Neural progenitor cell (in vitro differentiated cells): ENCODE results near the gene ADCY7. TPM values are rescaled to one million over a fixed set of nuclear protein-coding genes. Genes with fewer than 3 reads are reported as not detected.

ENCODE experiments used
- DNase-seq: peaks from one replicate; pipeline ENCODE4 v3.0.0-alpha.2; 2016; ENCODE audit warnings: low spot score
- H2AFZ ChIP-seq: fragments of 200-600 bp; sonication (generic); replicated peaks from 2 replicates; pipeline ENCODE4 v1.6.1; 2016; ENCODE audit warnings: antibody characterized with exemption
- H3F3A ChIP-seq: fragments of 200-600 bp; sonication (generic); 2 replicates; pipeline ENCODE4 v1.6.1; 2016; ENCODE audit warnings: antibody characterized with exemption, low read depth
- H3K27ac ChIP-seq: fragments of 200-600 bp; sonication (generic); 2 replicates; pipeline ENCODE4 v1.5.1; 2016; ENCODE audit warnings: mild to moderate bottlenecking
- H3K27me3 ChIP-seq: fragments of 200-600 bp; sonication (generic); 2 replicates; pipeline ENCODE4 v1.6.1; 2016; ENCODE audit warnings: mild to moderate bottlenecking, moderate library complexity
- H3K36me3 ChIP-seq: fragments of 200-600 bp; sonication (generic); 2 replicates; pipeline ENCODE4 v1.5.1; 2016
- H3K4me1 ChIP-seq: fragments of 200-600 bp; sonication (generic); 2 replicates; pipeline ENCODE4 v1.6.1; 2016; ENCODE audit warnings: mixed run types
- H3K4me2 ChIP-seq: fragments of 200-600 bp; sonication (generic); 2 replicates; pipeline ENCODE4 v1.6.1; 2016
- H3K4me3 ChIP-seq: fragments of 200-600 bp; sonication (generic); 2 replicates; pipeline ENCODE4 v1.5.1; 2016
- H3K79me2 ChIP-seq: fragments of 200-600 bp; sonication (generic); 2 replicates; pipeline ENCODE4 v1.6.1; 2016; ENCODE audit warnings: low read depth
- H3K9ac ChIP-seq: fragments of 200-600 bp; sonication (generic); 2 replicates; pipeline ENCODE4 v1.6.1; 2016
- H3K9me3 ChIP-seq: fragments of 200-600 bp; sonication (generic); 2 replicates; pipeline ENCODE4 v1.5.1; 2016; ENCODE audit warnings: low read depth
- H4K20me1 ChIP-seq: fragments of 200-600 bp; sonication (generic); 2 replicates; pipeline ENCODE4 v1.6.1; 2016; ENCODE audit warnings: low read depth
- H3K27ac Mint-ChIP-seq: 3 replicates; pipeline ENCODE4 v1.8.0; 2021; ENCODE audit warnings: mixed read lengths
- H3K27me3 Mint-ChIP-seq: 2 replicates; pipeline ENCODE4 v1.8.0; 2022; ENCODE audit warnings: low read depth, mild to moderate bottlenecking, inconsistent platforms, moderate library complexity, mixed read lengths; ENCODE audit not compliant: insufficient read depth
- H3K36me3 Mint-ChIP-seq: 3 replicates; pipeline ENCODE4 v1.8.0; 2021; ENCODE audit warnings: mixed read lengths
- H3K4me1 Mint-ChIP-seq: 3 replicates; pipeline ENCODE4 v1.8.0; 2021; ENCODE audit warnings: mixed read lengths
- H3K4me3 Mint-ChIP-seq: 3 replicates; pipeline ENCODE4 v1.8.0; 2021; ENCODE audit warnings: mild to moderate bottlenecking, moderate library complexity, mixed read lengths
- H3K9me3 Mint-ChIP-seq: 3 replicates; pipeline ENCODE4 v1.8.0; 2020; ENCODE audit warnings: mixed read lengths
- EZH2 ChIP-seq: fragments of 200-600 bp; sonication (generic); IDR thresholded peaks from 2 replicates; pipeline ENCODE4 v1.6.1; 2017; ENCODE audit warnings: antibody characterized with exemption, mild to moderate bottlenecking, moderate library complexity
- EZH2phosphoT487 ChIP-seq: fragments of 200-600 bp; sonication (generic); IDR thresholded peaks from 2 replicates; pipeline ENCODE4 v1.6.1; 2017; ENCODE audit warnings: antibody characterized with exemption
- total RNA-seq: library from RNA; depleted of rRNA; stranded (reverse); fragments of >200 nt; gene quantifications from 2 replicates; pipeline ENCODE4 v1.2.3, GENCODE V29; 2015; ENCODE audit warnings: low replicate concordance
- TF ChIP-seq, protein P1 (sequence below): fragments of 200-600 bp; sonication (generic); IDR thresholded peaks from 2 replicates; pipeline ENCODE4 v1.5.1; 2017; ENCODE audit warnings: antibody characterized with exemption, mild to moderate bottlenecking

The ADCY7 gene
- total RNA-seq, 1 donor from 2014 or later: 2.5 TPM

DNA sequence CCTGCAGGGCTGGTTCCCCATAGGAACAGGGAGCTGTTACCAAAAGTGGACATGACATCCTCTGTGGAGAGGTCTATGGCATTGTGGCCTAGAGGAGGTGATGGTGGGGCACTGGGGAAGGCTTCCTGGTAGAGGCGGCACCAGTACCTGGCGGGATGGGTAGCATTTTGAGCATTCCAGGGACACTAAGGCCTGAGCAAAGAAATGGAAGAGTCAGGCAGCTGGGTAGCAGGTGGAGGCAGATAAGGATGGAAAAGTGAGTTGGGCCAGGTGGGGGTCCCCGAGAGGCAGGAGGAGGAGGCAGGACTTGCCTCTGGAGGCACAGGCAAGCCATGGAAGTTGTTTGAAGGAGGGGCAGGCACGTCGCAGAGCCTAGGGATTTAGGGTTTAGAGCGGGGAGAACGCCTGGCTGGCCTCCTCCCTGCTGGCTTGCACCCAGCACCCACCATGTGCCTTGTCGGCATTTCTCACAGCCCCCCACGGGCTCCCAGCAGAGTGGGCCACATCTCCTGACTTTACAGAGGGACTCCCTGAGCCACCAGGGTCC is 5.1 kb upstream of the ADCY7 start:
- no peaks in the 10 kb centered on the region for H3K27me3 ChIP-seq
- TF ChIP-seq, protein P1, sequence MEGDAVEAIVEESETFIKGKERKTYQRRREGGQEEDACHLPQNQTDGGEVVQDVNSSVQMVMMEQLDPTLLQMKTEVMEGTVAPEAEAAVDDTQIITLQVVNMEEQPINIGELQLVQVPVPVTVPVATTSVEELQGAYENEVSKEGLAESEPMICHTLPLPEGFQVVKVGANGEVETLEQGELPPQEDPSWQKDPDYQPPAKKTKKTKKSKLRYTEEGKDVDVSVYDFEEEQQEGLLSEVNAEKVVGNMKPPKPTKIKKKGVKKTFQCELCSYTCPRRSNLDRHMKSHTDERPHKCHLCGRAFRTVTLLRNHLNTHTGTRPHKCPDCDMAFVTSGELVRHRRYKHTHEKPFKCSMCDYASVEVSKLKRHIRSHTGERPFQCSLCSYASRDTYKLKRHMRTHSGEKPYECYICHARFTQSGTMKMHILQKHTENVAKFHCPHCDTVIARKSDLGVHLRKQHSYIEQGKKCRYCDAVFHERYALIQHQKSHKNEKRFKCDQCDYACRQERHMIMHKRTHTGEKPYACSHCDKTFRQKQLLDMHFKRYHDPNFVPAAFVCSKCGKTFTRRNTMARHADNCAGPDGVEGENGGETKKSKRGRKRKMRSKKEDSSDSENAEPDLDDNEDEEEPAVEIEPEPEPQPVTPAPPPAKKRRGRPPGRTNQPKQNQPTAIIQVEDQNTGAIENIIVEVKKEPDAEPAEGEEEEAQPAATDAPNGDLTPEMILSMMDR: no peak
- TF ChIP-seq EZH2 (no peak), EZH2phosphoT487 (no peak)
- H3K9ac ChIP-seq: no peak overlapping the region
- Mint-ChIP-seq H3K4me1 (peaks cover 30% of the 10 kb centered on the region), H3K27ac (peak overlapping the region; percentile 57), H3K4me3 (peak overlapping the region; percentile 9), H3K27me3 (peaks cover 29% of the 10 kb centered on the region), H3K9me3 (no peaks in the 10 kb centered on the region), H3K36me3 (no peaks in the 10 kb centered on the region)
- no peaks in the 10 kb centered on the region for H3K9me3 ChIP-seq
- H3K4me3 ChIP-seq: no peak overlapping the region
- H3K4me2 ChIP-seq: no peak overlapping the region
- no peak overlapping the region for H2AFZ ChIP-seq
- peaks cover 18% of the 10 kb centered on the region for H3K4me1 ChIP-seq
- H3K79me2 ChIP-seq: no peaks in the 10 kb centered on the region
- peaks cover 7% of the 10 kb centered on the region for H4K20me1 ChIP-seq
- peaks cover 14% of the 10 kb centered on the region for H3F3A ChIP-seq
- no peak overlapping the region for H3K27ac ChIP-seq
- H3K36me3 ChIP-seq: no peaks in the 10 kb centered on the region
- no peak for DNase-seq

DNA sequence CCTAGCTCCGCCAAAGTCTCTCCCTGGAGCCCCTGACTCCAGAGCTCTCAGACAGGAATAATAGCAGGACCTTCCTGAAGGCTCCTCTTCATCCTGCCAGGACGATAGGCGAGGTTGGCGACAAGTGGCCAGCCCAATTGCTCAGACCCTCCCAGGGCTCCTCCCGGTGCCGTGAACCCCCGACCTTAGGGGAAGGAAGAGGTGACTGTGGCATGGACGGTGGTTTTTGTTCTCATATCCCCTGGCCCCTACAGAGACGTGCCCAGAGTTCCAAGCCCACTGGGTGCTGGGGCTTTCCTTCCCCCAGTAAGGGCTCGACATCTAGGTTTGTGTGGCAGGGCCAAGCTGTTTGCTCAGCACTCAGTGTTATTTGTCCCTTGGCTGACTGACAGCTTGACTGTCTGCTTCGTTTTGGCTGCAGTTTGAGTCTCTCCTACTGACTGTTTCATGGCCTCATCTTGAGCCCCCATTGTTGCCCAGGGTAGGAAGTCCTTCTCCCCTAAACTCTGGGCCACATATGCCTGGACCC is 4.6 kb upstream of the ADCY7 start:
- H3K36me3 ChIP-seq: no peaks in the 10 kb centered on the region
- no peaks in the 10 kb centered on the region for H3K27me3 ChIP-seq
- Mint-ChIP-seq H3K9me3 (no peaks in the 10 kb centered on the region), H3K27me3 (peaks cover 29% of the 10 kb centered on the region), H3K36me3 (no peaks in the 10 kb centered on the region), H3K4me3 (no peak overlapping the region), H3K4me1 (peaks cover 33% of the 10 kb centered on the region), H3K27ac (no peak overlapping the region)
- H3F3A ChIP-seq: peaks cover 14% of the 10 kb centered on the region
- no peak overlapping the region for H3K27ac ChIP-seq
- H3K9ac ChIP-seq: no peak overlapping the region
- no peak for DNase-seq
- H2AFZ ChIP-seq: no peak overlapping the region
- no peak overlapping the region for H3K4me2 ChIP-seq
- no peak for TF ChIP-seq EZH2
- no peak overlapping the region for H3K4me3 ChIP-seq
- H3K9me3 ChIP-seq: no peaks in the 10 kb centered on the region
- peaks cover 23% of the 10 kb centered on the region for H3K4me1 ChIP-seq
- peaks cover 7% of the 10 kb centered on the region for H4K20me1 ChIP-seq
- no peaks in the 10 kb centered on the region for H3K79me2 ChIP-seq

DNA sequence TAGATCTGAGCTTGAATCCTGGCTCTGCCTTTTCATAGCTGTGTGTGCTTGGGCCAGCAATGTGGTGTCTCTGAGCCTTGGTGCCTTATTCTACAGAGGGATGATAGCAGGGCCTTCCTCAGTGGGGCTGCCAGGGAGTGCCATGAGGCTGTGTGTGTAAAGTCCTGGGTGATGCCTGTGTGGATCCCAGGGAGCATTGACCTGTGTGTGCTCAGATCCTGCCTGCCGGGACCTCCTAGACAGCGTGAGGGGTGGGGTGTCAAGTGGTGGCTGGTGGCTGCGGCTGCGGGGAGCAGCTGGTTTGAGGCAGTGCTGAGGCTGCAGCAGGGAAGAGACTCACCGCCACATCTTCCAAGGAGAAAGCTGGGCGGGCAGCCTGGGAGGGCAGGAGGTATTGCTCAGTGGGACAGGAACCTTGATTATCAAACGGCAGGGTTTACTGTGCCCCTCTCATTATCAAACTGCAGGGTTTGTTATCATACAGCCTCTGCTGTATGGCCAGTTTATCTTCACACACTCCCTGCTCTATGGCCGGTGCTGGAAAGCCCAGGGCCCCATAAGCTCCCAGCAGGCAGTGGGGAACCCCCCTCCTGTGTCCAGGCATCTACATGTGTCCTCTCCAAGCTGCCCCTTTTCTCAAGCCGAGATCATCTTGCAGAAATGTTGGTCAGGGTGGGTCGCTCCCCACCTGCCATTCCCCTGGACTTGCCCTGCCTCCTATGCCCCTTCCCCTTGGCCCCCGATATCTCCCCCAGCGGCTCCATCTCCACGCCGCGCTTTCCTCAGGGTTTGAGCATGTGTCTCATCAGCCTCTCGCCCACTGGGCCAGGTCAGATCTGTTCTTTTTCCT is 3.1 kb upstream of the ADCY7 start:
- Histone ChIP-seq H3K4me2 (no peak overlapping the region), H3K4me3 (no peak overlapping the region), H3F3A (peaks cover 14% of the 10 kb centered on the region), H3K4me1 (peaks cover 23% of the 10 kb centered on the region), H3K79me2 (no peaks in the 10 kb centered on the region), H3K36me3 (no peaks in the 10 kb centered on the region), H3K27me3 (no peaks in the 10 kb centered on the region), H3K27ac (no peak overlapping the region), H2AFZ (no peak overlapping the region), H3K9ac (no peak overlapping the region), H4K20me1 (peaks cover 7% of the 10 kb centered on the region), H3K9me3 (no peaks in the 10 kb centered on the region)
- Mint-ChIP-seq H3K4me3 (no peak overlapping the region), H3K27me3 (peaks cover 29% of the 10 kb centered on the region), H3K36me3 (no peaks in the 10 kb centered on the region), H3K4me1 (peaks cover 37% of the 10 kb centered on the region), H3K27ac (peak overlapping the region; percentile 57), H3K9me3 (no peaks in the 10 kb centered on the region)
- DNase-seq: no peak
- TF ChIP-seq, protein P1: no peak
- TF ChIP-seq EZH2 (no peak), EZH2phosphoT487 (no peak)
